PC-3 (cell line): ENCODE results near the gene KCNG2. TPM values are rescaled to one million over a fixed set of nuclear protein-coding genes. Genes with fewer than 3 reads are reported as not detected.

Source experiments
- ATAC-seq: fragments of 200-7000 bp; cut with Tn5 transposase; 2 replicates; pipeline ENCODE4 v1.9.1; 2020; ENCODE audit warnings: mild to moderate bottlenecking, moderate library complexity
- BruUV-seq: library from RNA; stranded (reverse); fragments of 400-500 nt; replicated peaks from 2 replicates; lab custom pipeline; 2021; lab: Mats Ljungman, UMichigan
- CTCF ChIA-PET: fragments of 300-600 bp; sonication (Branson Sonifier 250); formaldehyde crosslinking; loops from one replicate; lab custom pipeline; 2022; ENCODE audit warnings: antibody characterized with exemption; lab: Charles Lee
- POLR2A ChIA-PET: fragments of 300-600 bp; sonication (Branson Sonifier 250); formaldehyde crosslinking; loops from one replicate; lab custom pipeline; 2022; ENCODE audit warnings: antibody characterized with exemption; ENCODE audit not compliant: unreplicated experiment; lab: Charles Lee
- DNase-seq: peaks from one replicate; pipeline ENCODE4 v3.0.0-alpha.2; 2015
- H2AFZ ChIP-seq: fragments of 300-600 bp; sonication (generic); 2 replicates; pipeline ENCODE4 v1.6.0; 2016; ENCODE audit warnings: antibody characterized with exemption, low read length
- H3F3A ChIP-seq: fragments of 300-600 bp; sonication (generic); one replicate; pipeline ENCODE4 v1.6.0; 2017; ENCODE audit warnings: antibody characterized with exemption, low read length, control low read depth, mild to moderate bottlenecking; ENCODE audit not compliant: unreplicated experiment
- H3K27ac ChIP-seq: fragments of 300-600 bp; sonication (generic); 2 replicates; pipeline ENCODE4 v1.5.1; 2016; ENCODE audit warnings: mild to moderate bottlenecking, low read length
- H3K27me3 ChIP-seq: fragments of 300-600 bp; sonication (generic); 2 replicates; pipeline ENCODE4 v1.6.1; 2016; ENCODE audit warnings: low read length, mixed read lengths
- H3K36me3 ChIP-seq: fragments of 300-600 bp; sonication (generic); 2 replicates; pipeline ENCODE4 v1.6.1; 2016; ENCODE audit warnings: low read depth, mixed run types, low read length, mixed read lengths
- H3K4me1 ChIP-seq: fragments of 300-600 bp; sonication (generic); 2 replicates; pipeline ENCODE4 v1.5.1; 2016; ENCODE audit warnings: low read length; ENCODE audit not compliant: insufficient read depth
- H3K4me2 ChIP-seq: fragments of 300-600 bp; sonication (generic); 2 replicates; pipeline ENCODE4 v1.6.0; 2016; ENCODE audit warnings: low read length
- H3K4me3 ChIP-seq: fragments of 300-600 bp; sonication (generic); 2 replicates; pipeline ENCODE4 v1.5.1; 2016; ENCODE audit warnings: mild to moderate bottlenecking, low read length, mixed read lengths
- H3K79me2 ChIP-seq: fragments of 300-600 bp; sonication (generic); 2 replicates; pipeline ENCODE4 v1.6.1; 2017; ENCODE audit warnings: low read length, mixed read lengths
- H3K9ac ChIP-seq: fragments of 300-600 bp; sonication (generic); 2 replicates; pipeline ENCODE4 v1.6.0; 2016; ENCODE audit warnings: mild to moderate bottlenecking, low read length
- H3K9me2 ChIP-seq: fragments of 300-600 bp; sonication (generic); replicated peaks from 2 replicates; pipeline ENCODE4 v1.6.1; 2016; ENCODE audit warnings: mixed run types, low read length, mixed read lengths
- H3K9me3 ChIP-seq: fragments of 300-600 bp; sonication (generic); 2 replicates; pipeline ENCODE4 v1.6.1; 2016; ENCODE audit warnings: low read length, mixed read lengths
- H4K20me1 ChIP-seq: fragments of 300-600 bp; sonication (generic); 2 replicates; pipeline ENCODE4 v1.6.1; 2016; ENCODE audit warnings: low read length, mixed read lengths
- CTCF ChIP-seq: fragments of 300-600 bp; sonication (generic); conservative IDR thresholded peaks from 2 replicates; pipeline ENCODE4 v1.5.1; 2017; ENCODE audit warnings: antibody characterized with exemption, low read depth, mild to moderate bottlenecking, low read length
- EZH2 ChIP-seq: fragments of 300-600 bp; sonication (generic); IDR thresholded peaks from one replicate; pipeline ENCODE4 v1.6.1; 2017; ENCODE audit warnings: antibody characterized with exemption, mild to moderate bottlenecking, low read length; ENCODE audit not compliant: unreplicated experiment
- EZH2phosphoT487 ChIP-seq: fragments of 300-600 bp; sonication (generic); IDR thresholded peaks from 2 replicates; pipeline ENCODE4 v1.6.1; 2018; ENCODE audit warnings: mild to moderate bottlenecking, antibody characterized with exemption, low read length, borderline replicate concordance
- intact Hi-C: fragments of 100-400 bp; cut with micrococcal nuclease; formaldehyde crosslinking; loops from 2 replicates; pipeline ENCODE4 v1.9.0; 2023
- total RNA-seq: library from RNA; depleted of rRNA; stranded (reverse); fragments of >200 nt; gene quantifications from 2 replicates; pipeline ENCODE4 v1.2.3, GENCODE V29; 2014

KCNG2 gene
- total RNA-seq, 1 experiment from 2014 or later = not detected

DNA sequence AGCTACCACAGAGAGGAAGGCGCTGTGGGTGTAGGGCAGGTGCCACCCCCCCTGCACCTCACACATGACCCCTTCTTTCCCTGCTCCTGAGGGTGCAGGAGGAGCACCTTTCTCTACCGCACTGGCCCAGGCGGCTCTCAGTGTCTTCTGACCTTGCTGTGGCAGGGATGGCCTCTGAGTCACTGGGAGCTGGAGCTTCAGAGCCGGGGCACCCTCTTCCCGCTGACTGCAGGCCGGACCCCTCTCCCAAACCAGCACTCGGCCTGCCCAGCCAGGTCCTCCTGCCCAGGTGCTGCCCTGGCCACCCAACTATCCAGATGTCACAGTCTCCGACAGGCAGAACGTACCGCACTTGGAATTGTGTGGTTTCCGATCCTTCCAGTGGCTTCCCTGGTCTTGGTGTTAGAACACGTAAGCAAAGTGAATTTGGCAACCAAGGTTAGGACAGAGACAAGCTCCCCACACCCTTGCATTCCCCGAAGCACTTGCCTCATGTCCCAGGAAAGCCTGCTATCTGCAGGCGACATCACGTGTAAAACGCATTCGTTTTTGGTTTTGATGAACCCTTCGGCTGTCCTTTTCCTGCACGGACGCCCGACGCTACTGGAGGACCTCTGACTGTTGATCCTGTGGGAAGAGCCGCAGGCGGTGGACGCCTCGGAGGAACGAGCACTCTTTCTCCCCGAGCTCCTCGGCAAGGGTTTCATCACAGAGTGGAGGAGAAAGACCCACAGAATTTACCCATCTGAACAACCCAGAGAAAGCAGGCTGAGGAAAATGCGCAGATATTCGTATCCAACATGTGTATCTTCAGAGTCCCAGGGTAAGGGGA is 24.7 kb upstream of the KCNG2 start:
- intact Hi-C loops = no loop called here
- Histone ChIP-seq H3K9ac (no peak overlapping the region), H3K36me3 (no peaks in the 10 kb centered on the region), H2AFZ (no peak overlapping the region), H3K27me3 (peaks cover 60% of the 10 kb centered on the region), H3K27ac (no peak overlapping the region), H4K20me1 (no peaks in the 10 kb centered on the region), H3F3A (no peaks in the 10 kb centered on the region), H3K4me1 (no peaks in the 10 kb centered on the region), H3K4me3 (no peak overlapping the region), H3K9me3 (no peaks in the 10 kb centered on the region), H3K9me2 (no peaks in the 10 kb centered on the region), H3K79me2 (no peaks in the 10 kb centered on the region), H3K4me2 (no peak overlapping the region)
- TF ChIP-seq CTCF (no peak), EZH2 (no peak), EZH2phosphoT487 (no peak)
- no peak for DNase-seq
- CTCF ChIA-PET = no interaction called here
- no TSS peak for BruUV-seq
- no peak for ATAC-seq
- POLR2A ChIA-PET = no interaction called here

- Histone ChIP-seq H4K20me1 (no peaks in the 10 kb centered on the region), H3K4me3 (no peak overlapping the region), H3K27ac (no peak overlapping the region), H3K36me3 (no peaks in the 10 kb centered on the region), H2AFZ (no peak overlapping the region), H3K4me2 (no peak overlapping the region), H3K27me3 (peaks cover 50% of the 10 kb centered on the region), H3K9me2 (no peaks in the 10 kb centered on the region), H3K79me2 (no peaks in the 10 kb centered on the region), H3K9me3 (no peaks in the 10 kb centered on the region), H3K4me1 (no peaks in the 10 kb centered on the region), H3F3A (no peaks in the 10 kb centered on the region), H3K9ac (no peak overlapping the region)
- TF ChIP-seq CTCF (no peak), EZH2 (no peak), EZH2phosphoT487 (no peak)
- DNase-seq (no peak), ATAC-seq (no peak)
- CTCF ChIA-PET = no interaction called here
- intact Hi-C loops = no loop called here
- BruUV-seq = no TSS peak
- POLR2A ChIA-PET = no interaction called here
Measured at GRCh38 chr18:79774111-79774510, 23.6 kb upstream of the KCNG2 start.
